Common myeloid progenitor, CD34-positive (primary cell): ENCODE results near the gene NOL4L.

Experiments used
- CTCF ChIA-PET: fragments of 350-600 bp; sonication (Branson Sonifier 250); formaldehyde crosslinking; loops from one replicate; lab custom pipeline; 2021; ENCODE audit warnings: antibody characterized with exemption; lab: Charles Lee
- POLR2A ChIA-PET: fragments of 350-600 bp; sonication (Branson Sonifier 250); formaldehyde crosslinking; loops from one replicate; lab custom pipeline; 2021; ENCODE audit warnings: antibody characterized with exemption; lab: Charles Lee
- DNase-seq, 3 donors: peaks; one replicate each; pipeline versions ENCODE4 v3.0.0 to v3.0.0-alpha.2; 2013
- H3K27ac ChIP-seq, 2 experiments: 1 replicate in 1 of 2; 2 replicates in 1 of 2; pipeline ENCODE4 v1.7.0; 2013; ENCODE audit warnings: inconsistent platforms in 2 of 2, low read length in 2 of 2, mild to moderate bottlenecking in 2 of 2, low read depth in 1 of 2, moderate library complexity in 1 of 2; ENCODE audit not compliant: severe bottlenecking in 2 of 2, insufficient read depth in 1 of 2, poor library complexity in 1 of 2
- H3K27me3 ChIP-seq, 5 experiments: replicated peaks in 2 of 5; 1 replicate in 3 of 5; 2 replicates in 2 of 5; pipeline versions ENCODE4 v1.6.1 to v1.7.0; 2013; ENCODE audit warnings: low read length in 4 of 5, mild to moderate bottlenecking in 2 of 5, moderate library complexity in 2 of 5, inconsistent platforms in 1 of 5; ENCODE audit not compliant: insufficient read depth in 5 of 5, control insufficient read depth in 4 of 5
- H3K36me3 ChIP-seq, 4 experiments: 1 replicate in 2 of 4; 2 replicates in 2 of 4; pipeline versions ENCODE4 v1.6.1 to v1.7.0; 2013; ENCODE audit warnings: low read length in 3 of 4, control low read depth in 1 of 4, mild to moderate bottlenecking in 1 of 4; ENCODE audit not compliant: control insufficient read depth in 4 of 4, insufficient read depth in 4 of 4
- H3K4me1 ChIP-seq, 4 experiments: 1 replicate in 3 of 4; 2 replicates in 1 of 4; pipeline versions ENCODE4 v1.6.1 to v1.7.1; 2013; ENCODE audit warnings: low read length in 3 of 4, mild to moderate bottlenecking in 3 of 4, control low read depth in 1 of 4, inconsistent platforms in 1 of 4, moderate library complexity in 1 of 4; ENCODE audit not compliant: control insufficient read depth in 4 of 4, insufficient read depth in 4 of 4; ENCODE audit errors: control extremely low read depth in 1 of 4
- H3K4me3 ChIP-seq, 7 experiments: 1 replicate in 4 of 7; 2 replicates in 3 of 7; pipeline versions ENCODE4 v1.5.1 to v1.7.0; 2013; ENCODE audit warnings: mild to moderate bottlenecking in 7 of 7, low read length in 6 of 7, moderate library complexity in 6 of 7, inconsistent platforms in 2 of 7, low read depth in 2 of 7, control low read depth in 1 of 7; ENCODE audit not compliant: insufficient read depth in 4 of 7, control insufficient read depth in 1 of 7; ENCODE audit errors: extremely low read depth in 1 of 7
- H3K9me3 ChIP-seq, 5 experiments: 1 replicate in 4 of 5; 2 replicates in 1 of 5; pipeline versions ENCODE4 v1.6.1 to v1.7.1; 2013; ENCODE audit warnings: low read length in 4 of 5, mild to moderate bottlenecking in 2 of 5, inconsistent platforms in 1 of 5, low read depth in 1 of 5, moderate library complexity in 1 of 5; ENCODE audit not compliant: control insufficient read depth in 4 of 5, insufficient read depth in 2 of 5; ENCODE audit errors: control extremely low read depth in 1 of 5
- WGBS: methylation state at CpG from one replicate; pipeline ENCODE4 v1.1.5; 2013; ENCODE audit not compliant: insufficient coverage; 5-methylcytosine and 5-hydroxymethylcytosine counted together

Gene NOL4L

DNA sequence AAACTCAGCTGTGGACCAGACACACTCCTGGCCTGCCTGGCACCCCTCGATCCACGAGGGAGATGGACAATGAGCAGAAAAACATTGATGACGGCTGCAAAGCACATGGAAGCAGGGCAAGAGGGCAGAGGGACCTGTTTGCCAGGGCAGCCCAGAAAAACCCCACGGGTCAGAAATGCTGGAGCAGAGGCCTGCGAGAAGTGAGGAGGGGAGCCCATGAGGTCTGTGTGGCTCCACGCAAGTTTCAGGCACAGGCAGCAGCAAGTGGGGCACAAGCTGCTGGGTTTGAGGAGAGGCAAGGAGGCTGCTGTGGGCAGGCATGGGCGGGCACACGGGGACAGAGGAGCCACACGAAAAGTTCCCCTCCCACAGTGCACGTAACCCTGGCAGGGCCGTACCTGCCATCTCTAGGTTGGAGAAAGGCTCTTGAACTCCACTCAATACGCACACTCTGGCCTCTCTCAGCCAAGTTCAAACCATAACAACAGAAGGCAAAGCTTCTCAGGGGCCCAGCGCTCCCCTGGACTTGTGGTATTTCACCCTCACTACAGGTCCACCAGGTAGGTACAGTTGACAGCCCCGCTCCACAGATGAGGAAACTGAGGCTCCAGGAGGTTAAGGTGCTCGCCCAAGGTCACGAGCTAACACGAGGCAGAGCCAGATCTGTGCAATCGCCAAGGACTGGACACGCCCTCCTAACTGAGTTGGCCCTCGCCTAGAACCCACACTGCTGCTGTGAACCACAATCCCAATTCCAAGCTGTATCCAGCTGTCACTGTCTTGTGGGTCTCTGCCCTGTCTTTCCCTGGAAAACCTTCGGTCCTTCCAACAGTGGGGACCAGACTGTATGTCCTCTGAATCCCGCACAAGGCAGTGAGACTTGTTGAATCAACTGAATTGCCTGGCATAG, 108.2 kb downstream of the NOL4L start:
- WGBS = 84% methylated on average over 20 of the region's 22 CpGs
- H3K27ac ChIP-seq = peak overlapping the region in 1 of 2 experiments; percentile 79
- POLR2A ChIA-PET = interaction anchor here (1.6 kb wide), 1 partner anchor 16 kb away, joined by 3 read pairs; no protein-coding TSS in a partner anchor

DNA sequence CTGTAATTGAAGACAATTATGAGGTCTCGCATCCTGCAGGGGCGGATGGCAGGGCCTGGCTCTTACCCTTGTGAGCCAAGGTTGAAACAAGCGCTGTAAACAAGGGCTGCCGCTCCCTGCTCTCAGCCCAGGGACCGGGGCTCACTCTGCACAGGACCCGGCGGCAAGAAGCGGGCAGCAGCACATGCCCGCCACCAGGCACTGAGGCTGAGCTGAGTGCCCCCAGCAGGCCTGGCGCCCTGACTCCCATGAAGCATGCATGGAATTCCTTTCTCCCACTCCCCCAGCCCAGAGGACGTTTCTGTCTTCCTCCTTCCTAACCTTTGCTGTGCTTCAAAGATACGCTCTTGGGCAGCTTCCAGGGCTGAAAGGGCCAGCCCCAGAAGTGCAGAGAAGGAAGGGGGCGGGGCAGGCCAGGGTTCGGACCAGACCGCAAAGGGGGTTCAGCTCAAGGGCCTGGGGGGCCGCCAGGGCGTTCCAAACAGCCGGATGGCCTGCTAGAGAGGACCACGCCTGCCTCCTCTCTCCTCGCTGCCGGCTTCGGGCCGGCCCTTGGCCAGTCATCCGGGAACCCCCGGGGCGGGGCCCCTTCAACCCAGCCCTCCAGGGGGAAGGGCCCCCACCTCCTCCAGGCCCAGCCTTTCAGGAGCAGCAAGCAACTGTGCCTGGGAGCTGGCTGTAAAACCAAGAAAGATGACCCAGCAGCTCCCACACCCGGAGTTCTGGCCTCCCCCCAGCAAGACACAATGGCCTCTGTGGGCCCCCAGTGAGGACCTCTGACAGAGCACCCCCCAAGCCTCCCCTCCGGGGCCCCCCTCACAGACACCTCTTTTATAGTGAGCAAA, 109.9 kb downstream of the NOL4L start:
- WGBS = 2% methylated on average over 26 of the region's 28 CpGs
- ChIA-PET POLR2A (interaction anchor here (1.0 to 1.7 kb wide), 2 partner anchors 9 kb away, joined by 3 to 16 read pairs; no protein-coding TSS in a partner anchor), CTCF (interaction anchor here (0.6 to 2.5 kb wide), 6 partner anchors 10 to 145 kb away, joined by 3 to 12 read pairs (median 4); no protein-coding TSS in a partner anchor)
- Histone ChIP-seq H3K27ac (peak overlapping the region; percentile 25 to 79), H3K36me3 (peaks cover 0 to 57% (median 24%) of the 10 kb centered on the region in 4 experiments), H3K4me3 (peak overlapping the region in 6 of 7 experiments; percentile 21 to 72 (median 55)), H3K9me3 (no peaks in the 10 kb centered on the region), H3K27me3 (no peaks in the 10 kb centered on the region), H3K4me1 (peaks cover 10 to 100% (median 91%) of the 10 kb centered on the region in 4 experiments)
- peak in 2 of 3 donors; percentile 74 for DNase-seq

More for the DNA sequence above, 108.2 kb downstream of the NOL4L start:
- Histone ChIP-seq H3K36me3 (peaks cover 0 to 49% (median 16%) of the 10 kb centered on the region in 4 experiments), H3K4me1 (peaks cover 10 to 100% (median 92%) of the 10 kb centered on the region in 4 experiments), H3K9me3 (no peaks in the 10 kb centered on the region), H3K4me3 (peak overlapping the region in 3 of 7 experiments; percentile 54 to 72 (median 65)), H3K27me3 (no peaks in the 10 kb centered on the region)
- CTCF ChIA-PET = interaction anchor here (0.8 to 2.5 kb wide), 7 partner anchors 8 to 176 kb away, joined by 3 to 12 read pairs (median 4); no protein-coding TSS in a partner anchor
- DNase-seq = no peak

DNA sequence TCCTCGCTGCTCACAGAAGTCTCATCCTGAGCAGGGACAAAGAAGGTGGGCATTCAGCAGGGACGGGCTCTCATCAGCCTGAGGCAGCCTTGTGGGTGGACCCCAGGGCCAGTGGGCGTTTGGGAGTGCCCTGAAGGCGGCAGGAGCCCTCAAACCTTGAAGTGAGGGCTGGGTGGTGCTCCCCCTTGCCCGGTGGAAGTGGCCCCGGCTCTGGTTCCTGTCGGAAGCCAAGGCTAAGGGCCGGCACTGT, 110.5 kb downstream of the NOL4L start:
- Histone ChIP-seq H3K9me3 (no peaks in the 10 kb centered on the region), H3K36me3 (peaks cover 0 to 55% (median 24%) of the 10 kb centered on the region in 4 experiments), H3K27ac (peak overlapping the region in 1 of 2 experiments; percentile 79), H3K4me1 (peaks cover 8 to 100% (median 91%) of the 10 kb centered on the region in 4 experiments), H3K27me3 (no peaks in the 10 kb centered on the region), H3K4me3 (peak overlapping the region in 5 of 7 experiments; percentile 21 to 72 (median 54))
- CTCF ChIA-PET = interaction anchor here (1.2 kb wide), 1 partner anchor 24 kb away, joined by 4 read pairs; no protein-coding TSS in a partner anchor
- POLR2A ChIA-PET = interaction anchor here (1.0 to 1.7 kb wide), 2 partner anchors 9 to 10 kb away, joined by 3 to 16 read pairs; no protein-coding TSS in a partner anchor
- DNase-seq = no peak
- WGBS = 6% methylated on average over 8 of the region's 8 CpGs

DNA sequence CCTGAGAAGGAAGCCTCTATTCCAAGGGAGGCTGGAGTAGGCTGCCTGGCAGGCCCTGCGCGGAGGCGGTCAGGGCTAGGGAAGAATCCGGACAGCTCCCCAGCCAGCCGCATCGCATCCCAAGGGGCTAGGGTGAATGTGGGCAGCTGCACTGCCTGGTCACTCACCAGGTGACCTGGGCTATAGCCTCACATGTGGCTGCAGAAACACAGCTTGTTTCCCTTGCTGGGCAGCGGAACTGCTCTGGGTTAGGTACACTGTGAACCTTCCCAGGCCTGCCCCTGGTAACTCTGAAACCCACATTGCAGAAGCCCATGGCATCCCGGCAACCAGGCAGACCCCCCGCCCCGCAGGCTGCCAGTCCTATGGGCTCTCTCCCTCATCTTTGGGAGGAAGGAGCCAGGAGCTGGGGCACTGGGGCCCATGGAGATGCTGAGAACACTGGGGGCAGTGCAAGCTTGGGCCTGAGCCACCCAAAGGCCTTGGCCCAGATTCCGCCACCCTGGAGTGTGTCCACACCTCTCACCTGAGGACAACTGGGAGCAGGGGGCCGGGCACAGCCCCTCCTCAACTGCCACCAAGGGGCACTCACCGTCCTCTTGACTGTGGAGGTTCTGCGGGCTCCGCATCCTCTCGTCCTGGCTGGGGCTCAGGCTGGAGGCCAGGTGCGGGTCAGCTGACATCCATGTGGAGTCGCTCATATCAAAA, 111.0 kb downstream of the NOL4L start:
- ChIA-PET CTCF (interaction anchor here (0.9 to 1.1 kb wide), 2 partner anchors 9 to 34 kb away, joined by 3 to 4 read pairs; no protein-coding TSS in a partner anchor), POLR2A (interaction anchor here (1.0 kb wide), 1 partner anchor 8 kb away, joined by 3 read pairs; no protein-coding TSS in a partner anchor)
- no peak for DNase-seq
- 76% methylated on average over 18 of the region's 18 CpGs for WGBS
- Histone ChIP-seq H3K27me3 (no peaks in the 10 kb centered on the region), H3K4me3 (peak overlapping the region in 3 of 7 experiments; percentile 54 to 72 (median 56)), H3K27ac (peak overlapping the region in 1 of 2 experiments; percentile 79), H3K4me1 (peaks cover 5 to 100% (median 91%) of the 10 kb centered on the region in 4 experiments), H3K36me3 (peaks cover 0 to 52% (median 24%) of the 10 kb centered on the region in 4 experiments), H3K9me3 (no peaks in the 10 kb centered on the region)

DNA sequence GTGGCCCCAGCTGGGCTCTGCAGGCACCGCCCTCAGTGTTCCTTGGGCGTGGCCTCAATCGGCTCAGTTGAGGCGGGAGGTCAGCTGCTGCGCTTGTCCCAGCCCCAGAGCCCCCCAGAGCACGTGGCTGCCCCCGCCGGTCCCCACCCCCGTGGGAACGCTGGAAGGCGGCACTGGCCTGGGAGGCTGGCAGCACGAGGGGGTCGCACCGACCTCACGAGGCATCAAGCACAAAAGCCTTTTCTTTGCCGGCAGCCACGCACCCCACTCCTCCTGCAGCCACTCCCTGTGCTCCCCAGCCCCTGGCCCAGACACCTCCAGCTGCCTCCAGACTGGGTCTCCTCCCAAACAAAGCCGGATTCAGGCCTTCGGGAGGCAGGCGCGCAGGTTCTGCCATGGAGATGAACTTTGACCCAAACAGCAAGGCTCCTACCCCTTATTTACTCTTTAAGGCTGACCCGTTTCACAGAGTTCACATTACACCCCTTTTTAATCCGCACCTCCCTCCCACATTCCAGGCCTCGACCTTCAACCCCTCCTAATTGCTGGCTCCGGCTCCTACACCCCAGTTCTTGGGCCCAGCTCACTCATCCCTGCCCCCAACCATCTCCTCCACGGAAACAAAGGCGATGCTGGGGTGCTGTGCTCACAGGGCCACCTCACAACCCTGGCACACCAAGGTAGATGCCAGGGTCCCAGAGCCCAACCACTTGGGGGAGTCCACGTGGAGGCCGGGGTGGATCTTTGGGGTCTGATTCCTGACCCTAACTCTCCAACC, 111.7 kb downstream of the NOL4L start:
- H3K27ac ChIP-seq = peak overlapping the region in 1 of 2 experiments; percentile 65
- H3K27me3 ChIP-seq = no peaks in the 10 kb centered on the region
- ChIA-PET CTCF (interaction anchor here (0.6 to 1.1 kb wide), 3 partner anchors 10 to 130 kb away, joined by 3 to 4 read pairs (median 3); no protein-coding TSS in a partner anchor), POLR2A (no interaction called here)
- H3K4me1 ChIP-seq = peaks cover 5 to 98% (median 91%) of the 10 kb centered on the region in 4 experiments
- H3K36me3 ChIP-seq = peaks cover 0 to 49% (median 24%) of the 10 kb centered on the region in 4 experiments
- H3K9me3 ChIP-seq = no peaks in the 10 kb centered on the region
- WGBS = 91% methylated on average over 28 of the region's 29 CpGs
- no peak for DNase-seq
- H3K4me3 ChIP-seq = peak overlapping the region in 1 of 7 experiments; percentile 19
